Naive B cell (primary cell): ENCODE measurements around the gene RNF213. TPM values are rescaled to one million over a fixed set of nuclear protein-coding genes. Genes with fewer than 3 reads are reported as not detected.
"Not testable (repeated sequence)": the region's sequence is repeated elsewhere in the genome, so short reads cannot be mapped to it uniquely, and the experiment has no call there.

Experiments
- ATAC-seq, 2 donors: fragments of 150-1000 bp; cut with Tn5 transposase; 2 replicates each; pipeline ENCODE4 v1.10.0; 2021; ENCODE audit warnings: low read depth in 2 of 2, mild to moderate bottlenecking in 2 of 2, moderate library complexity in 2 of 2
- DNase-seq: peaks from one replicate; pipeline ENCODE4 v3.0.0; 2022
- H3K27ac Mint-ChIP-seq, 6 donors: one replicate each; pipeline ENCODE4 v1.8.0; 2020 to 2022; ENCODE audit warnings: mild to moderate bottlenecking in 6 of 6, mixed read lengths in 6 of 6, moderate library complexity in 5 of 6, inconsistent platforms in 2 of 6
- H3K27me3 Mint-ChIP-seq, 3 donors: one replicate each; pipeline ENCODE4 v1.8.0; 2021 to 2022; ENCODE audit warnings: mixed read lengths in 3 of 3, mild to moderate bottlenecking in 1 of 3
- H3K36me3 Mint-ChIP-seq, 2 donors: one replicate each; pipeline ENCODE4 v1.8.0; 2020 to 2022; ENCODE audit warnings: mixed read lengths in 2 of 2, inconsistent platforms in 1 of 2, mild to moderate bottlenecking in 1 of 2
- H3K4me1 Mint-ChIP-seq, 3 donors: one replicate each; pipeline ENCODE4 v1.8.0; 2020 to 2022; ENCODE audit warnings: mixed read lengths in 3 of 3, inconsistent platforms in 1 of 3, mild to moderate bottlenecking in 1 of 3, moderate library complexity in 1 of 3
- H3K4me3 Mint-ChIP-seq, 8 donors: one replicate each; pipeline ENCODE4 v1.8.0; 2020 to 2022; ENCODE audit warnings: mild to moderate bottlenecking in 8 of 8, mixed read lengths in 8 of 8, moderate library complexity in 8 of 8, inconsistent platforms in 2 of 8
- H3K9me3 Mint-ChIP-seq, 7 donors: one replicate each; pipeline ENCODE4 v1.8.0; 2020 to 2022; ENCODE audit warnings: mixed read lengths in 7 of 7, mild to moderate bottlenecking in 5 of 7, inconsistent platforms in 2 of 7, moderate library complexity in 1 of 7
- polyA plus RNA-seq, 6 donors: library from polyadenylated mRNA; unstranded; fragments of 300-500 nt; fragmentation: Illumina TruSeq; gene quantifications; one replicate each; pipeline ENCODE4 v1.2.3, GENCODE V29; 2021; ENCODE audit warnings: low read depth in 6 of 6

Gene RNF213
- polyA plus RNA-seq, 6 donors from 2014 or later: 9.2 to 34.7 (median 18.3) TPM

- H3K4me3 Mint-ChIP-seq: no peak overlapping the region
- H3K27ac Mint-ChIP-seq: peak overlapping the region in 1 of 6 donors; percentile 90
- H3K36me3 Mint-ChIP-seq: peaks cover 3 to 21% of the 10 kb centered on the region in 2 donors
These were observed 31.6 kb upstream of the RNF213 start for GRCh38 chr17:80229011-80229410.

GRCh38 chr17:80232438-80232837, 28.2 kb upstream of the RNF213 start:
- Mint-ChIP-seq H3K27me3 (no peaks in the 10 kb centered on the region), H3K36me3 (peaks cover 3 to 25% of the 10 kb centered on the region in 2 donors), H3K4me3 (no peak overlapping the region), H3K27ac (no peak overlapping the region), H3K9me3 (peaks cover 5 to 40% (median 32%) of the 10 kb centered on the region in 7 donors), H3K4me1 (no peaks in the 10 kb centered on the region)
- DNase-seq: no peak
- no peak for ATAC-seq

More at GRCh38 chr17:80229011-80229410, 31.6 kb upstream of the RNF213 start:
- Mint-ChIP-seq H3K4me1 (peaks cover 0 to 2% (median 0%) of the 10 kb centered on the region in 3 donors), H3K27me3 (peaks cover 0 to 5% (median 0%) of the 10 kb centered on the region in 3 donors), H3K9me3 (peaks cover 5 to 27% (median 24%) of the 10 kb centered on the region in 7 donors)
- no peak for ATAC-seq
- no peak for DNase-seq

- Mint-ChIP-seq H3K27me3 (no peaks in the 10 kb centered on the region), H3K4me1 (no peaks in the 10 kb centered on the region), H3K36me3 (peaks cover 3 to 25% of the 10 kb centered on the region in 2 donors), H3K9me3 (peaks cover 5 to 40% (median 32%) of the 10 kb centered on the region in 7 donors), H3K27ac (no peak overlapping the region), H3K4me3 (no peak overlapping the region)
- ATAC-seq: no peak
- DNase-seq: no peak
These were observed 27.4 kb upstream of the RNF213 start for GRCh38 chr17:80233202-80233601.

DNA sequence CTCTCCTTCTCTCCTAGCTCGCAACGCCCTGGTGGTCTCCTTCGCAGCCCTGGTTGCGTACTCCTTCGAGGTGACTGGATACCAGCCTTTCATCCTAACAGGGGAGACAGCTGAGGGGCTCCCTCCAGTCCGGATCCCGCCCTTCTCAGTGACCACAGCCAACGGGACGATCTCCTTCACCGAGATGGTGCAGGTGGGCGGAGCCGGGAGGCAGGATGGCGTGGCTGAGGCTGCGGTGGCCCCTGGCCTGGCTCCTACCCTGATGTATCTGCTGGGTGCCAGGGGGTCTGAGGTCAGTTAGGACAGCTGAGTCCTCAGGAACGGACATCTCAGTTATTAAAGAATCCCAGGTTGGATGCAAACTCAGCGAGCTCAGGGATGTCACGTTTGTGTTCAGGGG, 23.7 kb upstream of the RNF213 start:
- H3K9me3 Mint-ChIP-seq: peaks cover 5 to 31% (median 26%) of the 10 kb centered on the region in 7 donors

DNA sequence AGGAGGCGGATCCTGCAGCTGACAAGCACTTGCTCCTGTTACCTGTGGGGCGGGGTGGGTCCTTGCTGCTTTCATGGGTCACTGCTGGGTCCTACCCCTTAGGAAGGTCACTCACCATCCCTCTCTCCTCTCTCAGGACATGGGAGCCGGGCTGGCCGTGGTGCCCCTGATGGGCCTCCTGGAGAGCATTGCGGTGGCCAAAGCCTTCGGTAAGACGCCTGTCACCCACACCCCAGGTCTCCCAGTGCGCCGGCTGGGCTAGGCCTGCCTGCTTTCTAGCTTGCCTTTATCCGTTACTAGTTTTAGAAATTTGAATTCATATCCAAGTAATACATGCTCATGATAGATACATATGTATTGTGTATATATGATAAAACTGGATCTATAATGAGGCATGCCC, 23.3 kb upstream of the RNF213 start:
- Mint-ChIP-seq H3K27ac (peak overlapping the region in 1 of 6 donors; percentile 59), H3K27me3 (no peaks in the 10 kb centered on the region), H3K4me1 (peaks cover 0 to 3% (median 0%) of the 10 kb centered on the region in 3 donors), H3K9me3 (peaks cover 4 to 27% (median 21%) of the 10 kb centered on the region in 7 donors), H3K4me3 (no peak overlapping the region), H3K36me3 (peaks cover 0 to 22% of the 10 kb centered on the region in 2 donors)
- ATAC-seq (no peak), DNase-seq (no peak)

More for the DNA sequence above, 23.7 kb upstream of the RNF213 start:
- Mint-ChIP-seq H3K4me3 (no peak overlapping the region), H3K36me3 (peaks cover 0 to 25% of the 10 kb centered on the region in 2 donors), H3K27ac (no peak overlapping the region), H3K27me3 (no peaks in the 10 kb centered on the region), H3K4me1 (peaks cover 0 to 3% (median 0%) of the 10 kb centered on the region in 3 donors)
- DNase-seq (no peak), ATAC-seq (no peak)

GRCh38 chr17:80242505-80242904, 18.1 kb upstream of the RNF213 start:
- H3K9me3 Mint-ChIP-seq: peaks cover 0 to 1% (median 0%) of the 10 kb centered on the region in 7 donors
- H3K27ac Mint-ChIP-seq: no peak overlapping the region
- H3K4me1 Mint-ChIP-seq: peaks cover 0 to 3% (median 0%) of the 10 kb centered on the region in 3 donors
- H3K27me3 Mint-ChIP-seq: no peaks in the 10 kb centered on the region
- no peak for DNase-seq
- H3K4me3 Mint-ChIP-seq: no peak overlapping the region
- H3K36me3 Mint-ChIP-seq: no peaks in the 10 kb centered on the region
- no peak for ATAC-seq

DNA sequence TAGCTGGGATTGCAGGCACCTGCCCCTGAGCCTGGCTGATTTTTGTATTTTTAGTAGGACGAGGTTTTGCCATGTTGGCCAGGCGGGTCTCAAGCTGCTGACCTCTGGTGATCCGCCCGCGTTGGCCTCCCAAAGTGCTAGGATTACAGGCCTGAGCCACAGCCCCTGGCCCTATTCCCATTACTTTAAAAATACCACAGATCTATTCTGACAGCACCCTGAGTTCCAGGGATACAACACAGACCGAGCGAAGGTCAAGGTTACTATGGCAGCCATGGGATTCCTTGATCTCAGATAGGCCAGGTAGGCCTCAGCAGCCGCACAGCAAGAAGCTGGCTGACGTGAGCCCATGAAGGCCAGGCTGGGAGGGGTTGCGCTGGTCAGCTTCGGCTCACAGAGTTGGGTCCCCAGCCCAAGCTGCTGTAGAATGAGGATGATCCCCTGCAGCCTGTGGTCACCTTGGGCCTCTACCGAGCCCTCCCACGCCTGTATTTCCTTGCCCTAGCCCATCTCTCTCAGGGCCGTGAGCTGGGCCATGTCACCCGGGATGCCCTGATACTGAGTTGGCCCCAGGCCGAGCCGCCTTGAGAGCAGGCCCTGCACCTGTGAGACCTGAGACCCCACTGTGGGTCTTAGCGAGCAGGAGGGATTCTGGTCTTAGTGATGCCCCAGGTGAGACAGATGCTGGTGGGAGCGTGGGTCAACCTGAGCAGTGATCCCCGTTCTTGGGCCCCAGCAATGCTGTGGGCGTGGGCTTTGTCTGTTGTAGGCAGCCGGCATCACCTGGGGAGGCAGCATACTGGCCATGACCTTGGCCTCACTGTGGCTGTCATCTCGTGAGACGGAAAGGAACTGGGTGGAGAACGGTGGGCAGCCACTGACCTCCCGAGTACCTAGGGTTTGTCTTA, 16.9 kb upstream of the RNF213 start:
- H3K36me3 Mint-ChIP-seq: no peaks in the 10 kb centered on the region
- no peaks in the 10 kb centered on the region for H3K27me3 Mint-ChIP-seq
- DNase-seq: no peak
- no peaks in the 10 kb centered on the region for H3K4me1 Mint-ChIP-seq
- H3K27ac Mint-ChIP-seq: no peak overlapping the region
- ATAC-seq: no peak
- H3K9me3 Mint-ChIP-seq: no peaks in the 10 kb centered on the region
- H3K4me3 Mint-ChIP-seq: no peak overlapping the region

DNA sequence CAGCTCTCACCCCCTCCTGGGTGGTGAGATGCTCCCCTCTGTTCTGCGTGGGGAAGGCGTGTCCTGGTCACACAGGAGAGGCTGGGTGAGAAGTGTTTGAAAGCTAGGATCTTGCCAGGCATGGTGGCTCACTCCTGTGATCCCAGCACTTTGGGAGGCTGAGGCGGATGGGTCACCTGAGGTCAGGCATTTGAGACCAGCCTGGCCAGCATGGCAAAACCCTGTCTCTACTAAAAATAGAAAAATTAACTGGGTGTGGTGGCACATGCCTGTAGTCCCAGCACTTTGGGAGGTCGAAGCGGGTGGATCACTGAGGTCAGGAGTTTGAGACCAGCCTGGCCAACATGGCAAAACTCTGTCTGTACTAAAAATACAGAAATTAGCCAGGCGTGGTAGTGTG, 16.2 kb upstream of the RNF213 start:
- DNase-seq, H3K9me3 Mint-ChIP-seq, ATAC-seq: not testable (repeated sequence)

GRCh38 chr17:80244871-80245509, 15.7 kb upstream of the RNF213 start:
- ATAC-seq (no peak), DNase-seq (no peak)
- Mint-ChIP-seq H3K9me3 (no peaks in the 10 kb centered on the region), H3K27ac (peak overlapping the region in 2 of 6 donors; percentile 22 to 79), H3K36me3 (no peaks in the 10 kb centered on the region), H3K27me3 (no peaks in the 10 kb centered on the region), H3K4me3 (peak overlapping the region in 1 of 8 donors; percentile 19), H3K4me1 (no peaks in the 10 kb centered on the region)

More for the DNA sequence above, 16.2 kb upstream of the RNF213 start:
- not testable (repeated sequence) for H3K27me3 Mint-ChIP-seq, H3K4me3 Mint-ChIP-seq, H3K4me1 Mint-ChIP-seq, H3K36me3 Mint-ChIP-seq
- peak overlapping the region in 1 of 6 donors; percentile 15 for H3K27ac Mint-ChIP-seq

DNA sequence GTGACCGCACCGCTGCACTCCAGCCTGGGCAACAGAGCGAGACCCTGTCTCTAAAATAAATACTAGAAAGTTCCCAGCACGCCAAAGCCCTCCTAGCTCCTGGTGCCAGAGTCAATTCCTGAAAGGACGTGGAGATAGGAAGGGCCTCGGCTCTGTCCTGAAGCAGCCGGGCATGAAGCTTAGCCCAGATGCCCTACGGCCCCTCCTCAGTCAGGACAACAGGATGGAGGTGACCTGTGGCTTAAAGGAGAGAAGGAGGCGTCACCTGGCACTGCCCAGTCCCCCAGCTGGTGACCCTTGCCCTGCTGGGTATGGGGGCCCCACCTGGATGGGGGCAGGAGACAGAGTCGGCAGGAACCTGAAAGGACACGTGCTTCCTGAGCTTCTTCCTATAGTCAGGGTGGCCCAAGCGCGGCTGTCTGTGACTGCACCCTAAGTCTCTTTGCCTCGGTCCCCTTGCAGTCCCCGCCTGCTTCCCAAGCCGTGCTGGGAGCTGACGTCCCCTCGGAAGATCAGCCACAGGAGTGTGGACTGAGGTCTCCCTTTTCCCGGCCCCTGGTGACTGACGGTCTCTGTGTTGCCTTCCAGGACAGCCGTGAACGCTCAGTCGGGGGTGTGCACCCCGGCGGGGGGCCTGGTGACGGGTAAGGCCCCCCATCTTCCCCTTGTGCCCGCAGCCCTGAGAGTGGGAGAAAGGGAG, 14.9 kb upstream of the RNF213 start:
- DNase-seq: no peak
- Mint-ChIP-seq H3K4me1 (no peaks in the 10 kb centered on the region), H3K27me3 (no peaks in the 10 kb centered on the region), H3K27ac (peak overlapping the region in 1 of 6 donors; percentile 79), H3K9me3 (no peaks in the 10 kb centered on the region), H3K4me3 (no peak overlapping the region), H3K36me3 (no peaks in the 10 kb centered on the region)
- ATAC-seq: no peak

DNA sequence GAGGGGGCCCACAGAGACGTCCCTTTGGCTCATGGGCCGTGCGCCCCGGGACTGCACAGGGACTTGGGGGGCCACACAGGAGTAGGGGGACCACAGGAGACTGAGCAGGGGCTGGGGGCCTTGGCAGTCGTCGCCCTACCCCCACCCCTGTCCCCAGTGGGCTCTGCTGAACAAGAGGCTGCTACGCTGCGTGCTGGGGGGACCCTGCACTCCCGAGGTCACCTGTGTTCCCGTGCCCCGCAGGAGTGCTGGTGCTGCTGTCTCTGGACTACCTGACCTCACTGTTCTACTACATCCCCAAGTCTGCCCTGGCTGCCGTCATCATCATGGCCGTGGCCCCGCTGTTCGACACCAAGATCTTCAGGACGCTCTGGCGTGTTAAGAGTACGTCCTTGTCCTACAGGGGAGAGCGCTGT, 14.4 kb upstream of the RNF213 start:
- Mint-ChIP-seq H3K4me1 (no peaks in the 10 kb centered on the region), H3K27ac (no peak overlapping the region), H3K36me3 (no peaks in the 10 kb centered on the region), H3K4me3 (no peak overlapping the region), H3K9me3 (no peaks in the 10 kb centered on the region), H3K27me3 (no peaks in the 10 kb centered on the region)
- DNase-seq (no peak), ATAC-seq (no peak)

DNA sequence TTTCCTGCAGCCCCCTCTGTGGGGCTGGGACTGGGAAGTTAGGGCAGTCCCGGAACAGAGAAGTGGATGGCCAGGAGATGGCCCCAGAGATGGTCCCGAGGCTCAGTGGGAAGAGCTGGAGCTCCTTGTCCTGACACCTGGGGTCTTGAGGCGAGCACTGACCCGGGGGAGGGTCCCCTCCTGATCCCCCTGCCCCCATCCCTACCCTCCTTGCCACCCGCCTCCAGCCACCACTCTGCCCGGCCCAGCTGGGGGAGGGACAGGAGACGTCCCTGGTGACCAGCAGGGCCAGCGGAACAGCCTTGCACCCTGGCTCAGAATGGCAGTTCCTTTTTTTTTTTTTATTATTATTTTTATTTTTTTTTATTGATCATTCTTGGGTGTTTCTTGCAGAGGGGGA, 13.9 kb upstream of the RNF213 start:
- H3K27me3 Mint-ChIP-seq: no peaks in the 10 kb centered on the region
- no peak overlapping the region for H3K4me3 Mint-ChIP-seq
- no peak for DNase-seq
- H3K36me3 Mint-ChIP-seq: no peaks in the 10 kb centered on the region
- H3K4me1 Mint-ChIP-seq: no peaks in the 10 kb centered on the region
- no peaks in the 10 kb centered on the region for H3K9me3 Mint-ChIP-seq
- no peak overlapping the region for H3K27ac Mint-ChIP-seq
- ATAC-seq: no peak

DNA sequence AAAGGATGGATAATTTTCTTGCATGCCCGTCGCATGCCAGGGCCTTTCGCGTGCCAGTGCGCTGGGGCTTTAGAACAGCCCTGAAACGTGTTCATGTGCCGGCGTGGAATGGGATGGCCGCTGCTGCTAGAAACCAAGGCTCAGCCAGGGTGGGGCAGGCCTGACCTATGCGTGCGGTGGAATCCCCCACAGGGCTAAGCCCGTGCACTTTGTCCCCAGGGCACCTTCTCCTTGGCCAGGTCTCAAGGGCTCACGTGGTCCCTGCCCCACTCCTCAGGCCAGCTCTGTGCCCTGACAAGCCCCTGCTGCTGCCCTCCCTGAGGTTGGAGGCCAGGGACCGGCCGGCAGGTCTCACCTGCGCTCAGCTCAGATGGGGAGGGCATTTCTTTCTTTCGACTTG, 13.1 kb upstream of the RNF213 start:
- Mint-ChIP-seq H3K4me3 (no peak overlapping the region), H3K36me3 (no peaks in the 10 kb centered on the region), H3K9me3 (no peaks in the 10 kb centered on the region), H3K27me3 (no peaks in the 10 kb centered on the region), H3K27ac (no peak overlapping the region), H3K4me1 (peaks cover 0 to under 1% (median 0%) of the 10 kb centered on the region in 3 donors)
- no peak for ATAC-seq
- DNase-seq: no peak
